Astrocyte (in vitro differentiated cells and primary cell): Measurements from ENCODE around the gene B3GALNT2.

ENCODE experiments used
- CTCF ChIP-seq: IDR thresholded peaks from 2 replicates; pipeline ENCODE4 v1.5.1; 2011; ENCODE audit warnings: low read depth, mild to moderate bottlenecking, inconsistent platforms, low read length, moderate library complexity; ENCODE audit not compliant: insufficient read depth
- EZH2 ChIP-seq: IDR thresholded peaks from 2 replicates; pipeline ENCODE4 v1.6.1; 2012; ENCODE audit warnings: mild to moderate bottlenecking, low read length, inconsistent platforms; ENCODE audit not compliant: insufficient read depth

- TF ChIP-seq CTCF, result no peak
- no peak for TF ChIP-seq EZH2
Measured at GRCh38 chr1:235408503-235408960, 95.7 kb downstream of the B3GALNT2 start.
